GM12875 (cell line): ENCODE data around the gene CLDN9.
A peak's percentile ranks its signal among the peaks of the same experiment; 100 is the strongest.

Experiments
- H3K4me3 ChIP-seq: one replicate; pipeline ENCODE4 v1.5.1; 2011; ENCODE audit warnings: low read depth, low read length, control low read depth
- CTCF ChIP-seq: IDR thresholded peaks from 2 replicates; pipeline ENCODE4 v1.5.1; 2011; ENCODE audit warnings: low read depth, mild to moderate bottlenecking, control low read depth, inconsistent platforms, low read length, moderate library complexity, borderline replicate concordance; ENCODE audit not compliant: insufficient read depth

The CLDN9 gene

GRCh38 chr16:3013998-3014690, 1.4 kb downstream of the CLDN9 start:
- H3K4me3 ChIP-seq = no peak overlapping the region
- TF ChIP-seq CTCF = no peak

- TF ChIP-seq CTCF = no peak
- no peak overlapping the region for H3K4me3 ChIP-seq
These were observed 2.2 kb downstream of the CLDN9 start for GRCh38 chr16:3014971-3015370.

- no peak for TF ChIP-seq CTCF
- H3K4me3 ChIP-seq = no peak overlapping the region
These were observed 3.3 kb downstream of the CLDN9 start for GRCh38 chr16:3015865-3016521.

GRCh38 chr16:3017344-3017743, 4.6 kb downstream of the CLDN9 start:
- TF ChIP-seq CTCF = no peak
- H3K4me3 ChIP-seq = no peak overlapping the region

GRCh38 chr16:3017794-3018506, 5.2 kb downstream of the CLDN9 start, which contains the start of gene CLDN6:
TSS of gene CLDN6 (minus strand) at chr16:3018183. CDS start at chr16:3016021, 2,162 bp downstream.
- H3K4me3 ChIP-seq = no peak within 1 kb of the TSS
- TF ChIP-seq CTCF = peak; percentile 30; the same call in 1 of the 2 replicates

GRCh38 chr16:3019594-3020246, 7.0 kb downstream of the CLDN9 start:
- H3K4me3 ChIP-seq = peak overlapping the region; percentile 42
- TF ChIP-seq CTCF = no peak
